SW 1271 (cell line): ENCODE measurements around the gene AP5S1.
"Not testable (repeated sequence)": the region's sequence is repeated elsewhere in the genome, so short reads cannot be mapped to it uniquely, and the experiment has no call there.

Experiments
- DNase-seq, 2 experiments: peaks; one replicate each; lab custom pipeline; 2025; lab: John Stamatoyannopoulos, UW

Gene AP5S1

GRCh38 chr20:3812259-3812681, 8.1 kb upstream of the AP5S1 start:
- no peak for DNase-seq

GRCh38 chr20:3812975-3813847, 7.1 kb upstream of the AP5S1 start:
- DNase-seq: peak in 1 of 2 experiments; percentile 29

- no peak for DNase-seq
Measured at GRCh38 chr20:3813848-3814581, 6.3 kb upstream of the AP5S1 start.

GRCh38 chr20:3814928-3815495, 5.3 kb upstream of the AP5S1 start:
- DNase-seq: no peak

- DNase-seq: no peak
Measured at GRCh38 chr20:3815703-3816315, 4.5 kb upstream of the AP5S1 start.

GRCh38 chr20:3818155-3819151, 1.9 kb upstream of the AP5S1 start:
- peak; percentile 88 to 91 for DNase-seq

- no peak for DNase-seq
Measured at GRCh38 chr20:3819411-3820047, 818 bp upstream of the AP5S1 start.

GRCh38 chr20:3820901-3821727, 767 bp downstream of the AP5S1 start:
- DNase-seq: no peak

- no peak for DNase-seq
Measured at GRCh38 chr20:3821996-3822395, 1.6 kb downstream of the AP5S1 start.

GRCh38 chr20:3823881-3824280, 3.5 kb downstream of the AP5S1 start:
- DNase-seq: no peak

GRCh38 chr20:3825526-3825925, 5.2 kb downstream of the AP5S1 start:
- DNase-seq: no peak

- DNase-seq: no peak
Measured at GRCh38 chr20:3826420-3826819, 6.1 kb downstream of the AP5S1 start.

- no peak for DNase-seq
Measured at GRCh38 chr20:3828798-3829197, 8.5 kb downstream of the AP5S1 start.

GRCh38 chr20:3829891-3830290, 9.5 kb downstream of the AP5S1 start:
- not testable (repeated sequence) for DNase-seq

- no peak for DNase-seq
Measured at GRCh38 chr20:3836132-3836531, 15.8 kb downstream of the AP5S1 start.

- no peak for DNase-seq
Measured at GRCh38 chr20:3839328-3839727, 19.0 kb downstream of the AP5S1 start.

- not testable (repeated sequence) for DNase-seq
Measured at GRCh38 chr20:3840201-3840600, 19.9 kb downstream of the AP5S1 start.

- no peak for DNase-seq
Measured at GRCh38 chr20:3842348-3842930, 22.1 kb downstream of the AP5S1 start.

GRCh38 chr20:3843490-3843889, 23.1 kb downstream of the AP5S1 start:
- no peak for DNase-seq
